Fibroblast of skin of left biceps (primary cell): ENCODE results near the gene C3orf33.

Experiments used
- DNase-seq, 2 experiments: peaks; one replicate each; pipeline ENCODE4 v3.0.0-alpha.2; 2013; ENCODE audit warnings: low read depth in 2 of 2

The C3orf33 gene

GRCh38 chr3:155785662-155786295 is 20.3 kb downstream of the C3orf33 start:
- DNase-seq = no peak

- DNase-seq = no peak
These were observed 23.6 kb downstream of the C3orf33 start for GRCh38 chr3:155782390-155782953.

- no peak for DNase-seq
These were observed 25.8 kb downstream of the C3orf33 start for GRCh38 chr3:155780291-155780690.

GRCh38 chr3:155778462-155778861 is 27.6 kb downstream of the C3orf33 start:
- DNase-seq = no peak

GRCh38 chr3:155772801-155773200 is 33.3 kb downstream of the C3orf33 start:
- no peak for DNase-seq

GRCh38 chr3:155771126-155771525 is 35.0 kb downstream of the C3orf33 start:
- DNase-seq = no peak

GRCh38 chr3:155766206-155766605 is 39.9 kb downstream of the C3orf33 start:
- no peak for DNase-seq

GRCh38 chr3:155763870-155764463 is 42.1 kb downstream of the C3orf33 start:
- no peak for DNase-seq

GRCh38 chr3:155760653-155761052 is 45.4 kb downstream of the C3orf33 start:
- no peak for DNase-seq

GRCh38 chr3:155757577-155757976 is 48.5 kb downstream of the C3orf33 start:
- no peak for DNase-seq

- DNase-seq = no peak
These were observed 52.9 kb downstream of the C3orf33 start for GRCh38 chr3:155753038-155753639.

GRCh38 chr3:155748611-155749365 is 57.3 kb downstream of the C3orf33 start:
- no peak for DNase-seq

- no peak for DNase-seq
These were observed 58.2 kb downstream of the C3orf33 start for GRCh38 chr3:155747946-155748290.

GRCh38 chr3:155747286-155747945 is 58.7 kb downstream of the C3orf33 start:
- no peak for DNase-seq

- no peak for DNase-seq
These were observed 59.4 kb downstream of the C3orf33 start for GRCh38 chr3:155746703-155747102.

- DNase-seq = no peak
These were observed 60.1 kb downstream of the C3orf33 start for GRCh38 chr3:155745795-155746550.

- no peak for DNase-seq
These were observed 61.3 kb downstream of the C3orf33 start, which contains the start of gene PLCH1 for GRCh38 chr3:155744626-155745324. Gene PLCH1 (minus strand): TSS chr3:155745071. CDS start chr3:155704224, 40,847 bp downstream.

- no peak for DNase-seq
These were observed 62.0 kb downstream of the C3orf33 start for GRCh38 chr3:155744010-155744625.

- no peak for DNase-seq
These were observed 62.5 kb downstream of the C3orf33 start for GRCh38 chr3:155743606-155744005.
